Adrenal gland (tissue), 12 donors: Measurements from ENCODE around the gene TSPAN15. TPM values are rescaled to one million over a fixed set of nuclear protein-coding genes. Genes with fewer than 3 reads are reported as not detected.

Source experiments
- DNase-seq, 7 donors: peaks; one replicate each; pipeline ENCODE4 v3.0.0-alpha.2; 2019 to 2020
- H3K27ac ChIP-seq, 5 donors: fragments of 200-600 bp; sonication (generic) in 4 of 5; 1 replicate in 3 of 5; 2 replicates in 2 of 5; pipeline versions ENCODE4 v1.5.1 to v1.8.0; 2016 to 2020; ENCODE audit warnings: mild to moderate bottlenecking in 1 of 5
- H3K27me3 ChIP-seq: fragments of 200-600 bp; 2 replicates; pipeline ENCODE4 v1.8.0; 2021
- H3K36me3 ChIP-seq, 2 donors: fragments of 200-600 bp; replicated peaks in 1 of 2; 1 replicate in 1 of 2; 2 replicates in 1 of 2; pipeline versions ENCODE4 v1.5.1 to v1.8.0; 2018 to 2022
- H3K4me1 ChIP-seq, 2 donors: fragments of 200-600 bp; replicated peaks in 1 of 2; 1 replicate in 1 of 2; 2 replicates in 1 of 2; pipeline versions ENCODE4 v1.5.1 to v1.8.0; 2018 to 2021
- H3K4me3 ChIP-seq, 4 donors: fragments of 200-600 bp; sonication (generic) in 3 of 4; one replicate each; pipeline ENCODE4 v1.5.1; 2016 to 2018
- H3K9me3 ChIP-seq, 3 donors: fragments of 200-600 bp; sonication (generic) in 1 of 3; replicated peaks in 1 of 3; 1 replicate in 2 of 3; 2 replicates in 1 of 3; pipeline versions ENCODE4 v1.5.1 to v1.8.0; 2016 to 2021
- CTCF ChIP-seq, 6 experiments: fragments of 450-650 bp in 4 of 6; fragments of 200-600 bp in 2 of 6; sonication (generic) in 1 of 6; IDR thresholded peaks; 1 replicate in 5 of 6; 2 replicates in 1 of 6; pipeline versions ENCODE4 v1.5.1 to v1.8.0; 2016 to 2021; ENCODE audit warnings: antibody characterized with exemption in 6 of 6, mild to moderate bottlenecking in 2 of 6, moderate library complexity in 1 of 6
- POLR2A ChIP-seq, 2 donors: fragments of 450-650 bp; IDR thresholded peaks; one replicate each; pipeline ENCODE4 v1.6.1; 2017; ENCODE audit warnings: antibody characterized with exemption in 2 of 2, mild to moderate bottlenecking in 2 of 2, moderate library complexity in 1 of 2
- WGBS, 4 donors: extraction: QIAGEN DNeasy Blood & Tissue Kit in 2 of 4; methylation state at CpG; one replicate each; pipeline versions ENCODE4 v1.1.5 to v1.1.7; 2013 to 2017; 5-methylcytosine and 5-hydroxymethylcytosine counted together
- intact Hi-C, 2 donors: fragments of 100-400 bp; cut with DNase I; formaldehyde crosslinking; loops; one replicate each; pipeline versions ENCODE4 v1.14.1 to v1.15.0; 2022 to 2023
- polyA plus RNA-seq, 3 donors: library from polyadenylated mRNA; stranded (reverse); fragments of 200-250 nt in 2 of 3; fragments of 350-450 nt in 1 of 3; fragmentation: Illumina TruSeq in 1 of 3; extraction: RNeasy Lipid Tissue Mini Kit (QIAGEN cat#74804) in 1 of 3; gene quantifications; one replicate each; pipeline ENCODE4 v1.2.3, GENCODE V29; 2013 to 2014
- total RNA-seq, 9 donors: library from RNA; depleted of rRNA in 4 of 9; stranded (reverse); fragments of >200 nt in 4 of 9; fragments of 120-200 nt in 1 of 9; fragmentation: NEBNext Ultra II Directional in 1 of 9; extraction: Animal tissue kit (Norgen Biotek cat#: 25700) in 1 of 9; gene quantifications; one replicate each; pipeline versions ENCODE4 v1.1.0 to v1.2.4, GENCODE V29; 2013 to 2023
- donor health status: healthy with polysubstance abuse.
- donor health status: Bipolar disorder and iron deficiency.
- donor health status: DM: yes; HTN: yes; CAD: no.
- donor health status: DM: no; HTN: no; CAD: no.
- donor health status: DM: no; HTN: no; CAD: no.
- donor health status: DM: yes; HTN: yes; CAD: no.

The TSPAN15 gene
- total and polyA plus RNA-seq, 12 donors, result 5.6 to 14.8 (median 10.8) TPM

GRCh38 chr10:69480068-69480412, 28.8 kb downstream of the TSPAN15 start:
- Histone ChIP-seq H3K27me3 (no peaks in the 10 kb centered on the region), H3K36me3 (no peaks in the 10 kb centered on the region), H3K9me3 (no peaks in the 10 kb centered on the region), H3K4me3 (no peak overlapping the region), H3K4me1 (peaks cover 4 to 31% of the 10 kb centered on the region in 2 donors), H3K27ac (peak overlapping the region; percentile 54 to 85 (median 65))
- intact Hi-C loops, result no loop called here
- no peak for TF ChIP-seq POLR2A (IDR thresholded peaks at IDR 0.05)
- no peak for TF ChIP-seq CTCF (IDR thresholded peaks at IDR 0.05)
- 45 to 67% (median 61%) methylated on average over 1 of the region's 1 CpG for WGBS, 4 donors
- peak in 1 of 7 donors; percentile 36 for DNase-seq

GRCh38 chr10:69481305-69481704, 30.0 kb downstream of the TSPAN15 start:
- no peaks in the 10 kb centered on the region for H3K9me3 ChIP-seq
- 70 to 74% (median 72%) methylated on average over 6 of the region's 6 CpGs for WGBS, 4 donors
- peak in 4 of 7 donors; percentile 27 to 62 (median 49) for DNase-seq
- peaks cover 4 to 23% of the 10 kb centered on the region in 2 donors for H3K4me1 ChIP-seq
- H3K27me3 ChIP-seq, result no peaks in the 10 kb centered on the region
- no peaks in the 10 kb centered on the region for H3K36me3 ChIP-seq
- H3K4me3 ChIP-seq, result no peak overlapping the region
- no peak for TF ChIP-seq CTCF (IDR thresholded peaks at IDR 0.05)
- H3K27ac ChIP-seq, result peak overlapping the region in 4 of 5 donors; percentile 53 to 85 (median 72)
- intact Hi-C loops, result no loop called here

GRCh38 chr10:69481811-69482524, 30.7 kb downstream of the TSPAN15 start:
- intact Hi-C loops, result no loop called here
- Histone ChIP-seq H3K36me3 (no peaks in the 10 kb centered on the region), H3K4me1 (peaks cover 4 to 23% of the 10 kb centered on the region in 2 donors), H3K27ac (peak overlapping the region in 4 of 5 donors; percentile 38 to 85 (median 68)), H3K9me3 (no peaks in the 10 kb centered on the region), H3K27me3 (no peaks in the 10 kb centered on the region), H3K4me3 (no peak overlapping the region)
- WGBS, 4 donors, result 84 to 92% (median 90%) methylated on average over 4 of the region's 4 CpGs
- TF ChIP-seq CTCF (IDR thresholded peaks at IDR 0.05) (no peak), POLR2A (IDR thresholded peaks at IDR 0.05) (no peak)
- no peak for DNase-seq

GRCh38 chr10:69483963-69484362, 32.7 kb downstream of the TSPAN15 start:
- Histone ChIP-seq H3K27ac (no peak overlapping the region), H3K36me3 (no peaks in the 10 kb centered on the region), H3K4me1 (peaks cover 4 to 18% of the 10 kb centered on the region in 2 donors), H3K9me3 (no peaks in the 10 kb centered on the region), H3K4me3 (no peak overlapping the region), H3K27me3 (no peaks in the 10 kb centered on the region)
- 76 to 94% (median 84%) methylated on average over 5 of the region's 5 CpGs for WGBS, 4 donors
- intact Hi-C loops, result no loop called here
- TF ChIP-seq POLR2A (IDR thresholded peaks at IDR 0.05) (no peak), CTCF (IDR thresholded peaks at IDR 0.05) (no peak)
- no peak for DNase-seq
